ENCODE data around the gene SMIM27. TPM values are rescaled to one million over a fixed set of nuclear protein-coding genes. Genes with fewer than 3 reads are reported as not detected.
A peak's percentile ranks its signal among the peaks of the same experiment; 100 is the strongest.

Gene SMIM27
- total and polyA plus RNA-seq, 2 of the 13 experiments (the other 11 are each of a cell fraction or from before 2014, with no cell fraction given), result 17.9 to 19.0 TPM

- TF ChIP-seq SP1 (IDR thresholded peaks at IDR 0.05) (no peak), SP1 (CRISPR knock-in tag; IDR thresholded peaks at IDR 0.05) (peak; percentile 37; the same call in 1 of the 2 replicates), ZNF614 (CRISPR knock-in tag; IDR thresholded peaks at IDR 0.05; ENCODE audit: borderline replicate concordance) (peak; percentile 61; the same call in 1 of the 2 replicates), FOXK2 (IDR thresholded peaks at IDR 0.05) (peak; percentile 88), ARID2 (CRISPR knock-in tag; IDR thresholded peaks at IDR 0.05; ENCODE audit: borderline replicate concordance) (0 out of 2 replicates have a peak, but pooled peaks have one; percentile 69), ZNF407 (CRISPR knock-in tag; IDR thresholded peaks at IDR 0.05; ENCODE audit: not compliant biosample characterization) (no peak), ZBTB14 (CRISPR knock-in tag; IDR thresholded peaks at IDR 0.05) (0 out of 2 replicates have a peak, but pooled peaks have one; percentile 42), ZBTB39 (CRISPR knock-in tag; IDR thresholded peaks at IDR 0.05) (peak; percentile 70; the same call in 1 of the 2 replicates), ZNF7 (CRISPR knock-in tag; IDR thresholded peaks at IDR 0.05) (no peak), GATA4 (IDR thresholded peaks at IDR 0.05; ENCODE audit: borderline replicate concordance, low read depth) (no peak), FOXM1 (CRISPR knock-in tag; IDR thresholded peaks at IDR 0.05) (0 out of 2 replicates have a peak, but pooled peaks have one; percentile 22), DRAP1 (CRISPR knock-in tag; IDR thresholded peaks at IDR 0.05) (peak; percentile 67), ZNF768 (CRISPR knock-in tag; IDR thresholded peaks at IDR 0.05) (0 out of 2 replicates have a peak, but pooled peaks have one; percentile 29), MATR3 (CRISPR knock-in tag; IDR thresholded peaks at IDR 0.05) (no peak), TAF15 (IDR thresholded peaks at IDR 0.05; ENCODE audit: low read depth, low read length, poor library complexity, severe bottlenecking) (no peak), RXRB (CRISPR knock-in tag; IDR thresholded peaks at IDR 0.05; ENCODE audit: borderline replicate concordance) (no peak), TBP (CRISPR knock-in tag; IDR thresholded peaks at IDR 0.05) (no peak), ZNF251 (CRISPR knock-in tag; IDR thresholded peaks at IDR 0.05) (no peak)
Observed at GRCh38 chr9:32550562-32551275, 1.4 kb upstream of the SMIM27 start (continued).

Data from HepG2 (cell line).